Uterus (tissue), 2 donors: Measurements from ENCODE around the gene SLC6A6.

Source experiments
- POLR2A ChIP-seq, 2 donors: fragments of 450-650 bp; IDR thresholded peaks; one replicate each; pipeline ENCODE4 v1.6.1; 2016; ENCODE audit warnings: antibody characterized with exemption in 2 of 2, mild to moderate bottlenecking in 1 of 2, moderate library complexity in 1 of 2
- TF ChIP-seq, protein P1 (sequence below), 4 experiments: fragments of 200-600 bp in 2 of 4; fragments of 450-650 bp in 2 of 4; sonication (generic) in 2 of 4; IDR thresholded peaks; one replicate each; pipeline ENCODE4 v1.5.1; 2016 to 2019; ENCODE audit warnings: antibody characterized with exemption in 4 of 4, mild to moderate bottlenecking in 2 of 4, moderate library complexity in 1 of 4

GRCh38 chr3:14430706-14431451 lies 28.5 kb downstream of the SLC6A6 start:
- TF ChIP-seq, protein P1, sequence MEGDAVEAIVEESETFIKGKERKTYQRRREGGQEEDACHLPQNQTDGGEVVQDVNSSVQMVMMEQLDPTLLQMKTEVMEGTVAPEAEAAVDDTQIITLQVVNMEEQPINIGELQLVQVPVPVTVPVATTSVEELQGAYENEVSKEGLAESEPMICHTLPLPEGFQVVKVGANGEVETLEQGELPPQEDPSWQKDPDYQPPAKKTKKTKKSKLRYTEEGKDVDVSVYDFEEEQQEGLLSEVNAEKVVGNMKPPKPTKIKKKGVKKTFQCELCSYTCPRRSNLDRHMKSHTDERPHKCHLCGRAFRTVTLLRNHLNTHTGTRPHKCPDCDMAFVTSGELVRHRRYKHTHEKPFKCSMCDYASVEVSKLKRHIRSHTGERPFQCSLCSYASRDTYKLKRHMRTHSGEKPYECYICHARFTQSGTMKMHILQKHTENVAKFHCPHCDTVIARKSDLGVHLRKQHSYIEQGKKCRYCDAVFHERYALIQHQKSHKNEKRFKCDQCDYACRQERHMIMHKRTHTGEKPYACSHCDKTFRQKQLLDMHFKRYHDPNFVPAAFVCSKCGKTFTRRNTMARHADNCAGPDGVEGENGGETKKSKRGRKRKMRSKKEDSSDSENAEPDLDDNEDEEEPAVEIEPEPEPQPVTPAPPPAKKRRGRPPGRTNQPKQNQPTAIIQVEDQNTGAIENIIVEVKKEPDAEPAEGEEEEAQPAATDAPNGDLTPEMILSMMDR (IDR thresholded peaks at IDR 0.05): no peak
- TF ChIP-seq POLR2A (IDR thresholded peaks at IDR 0.05): no peak
